Ishikawa (cell line): Measurements from ENCODE around the gene CAMK1D.

ENCODE experiments used
- CEBPB ChIP-seq: IDR thresholded peaks from 2 replicates; pipeline ENCODE4 v1.6.1; 2012
- CREB1 ChIP-seq: IDR thresholded peaks from 2 replicates; pipeline ENCODE4 v1.6.1; 2012; ENCODE audit warnings: low read depth
- EGR1 ChIP-seq: IDR thresholded peaks from 2 replicates; pipeline ENCODE4 v1.6.1; 2012
- EP300 ChIP-seq: IDR thresholded peaks from 2 replicates; pipeline ENCODE4 v1.6.1; 2012; ENCODE audit warnings: borderline replicate concordance
- FOXM1 ChIP-seq: IDR thresholded peaks from 2 replicates; pipeline ENCODE4 v1.6.1; 2012; ENCODE audit warnings: low read depth, borderline replicate concordance
- MAX ChIP-seq: IDR thresholded peaks from 2 replicates; pipeline ENCODE4 v1.6.1; 2012
- NFIC ChIP-seq: IDR thresholded peaks from 2 replicates; pipeline ENCODE4 v1.6.1; 2012
- RAD21 ChIP-seq: IDR thresholded peaks from 2 replicates; pipeline ENCODE4 v1.6.1; 2012; ENCODE audit warnings: low read depth
- REST ChIP-seq: IDR thresholded peaks from 2 replicates; pipeline ENCODE4 v1.6.1; 2012; ENCODE audit warnings: low read depth, mild to moderate bottlenecking
- TAF1 ChIP-seq: IDR thresholded peaks from 2 replicates; pipeline ENCODE4 v1.6.1; 2012; ENCODE audit warnings: low read depth, mild to moderate bottlenecking
- TCF12 ChIP-seq: IDR thresholded peaks from 2 replicates; pipeline ENCODE4 v1.6.1; 2012; ENCODE audit warnings: low read depth
- TEAD4 ChIP-seq: IDR thresholded peaks from 2 replicates; pipeline ENCODE4 v1.6.1; 2012
- USF1 ChIP-seq: IDR thresholded peaks from 2 replicates; pipeline ENCODE4 v1.6.1; 2012
- YY1 ChIP-seq: IDR thresholded peaks from 2 replicates; pipeline ENCODE4 v1.6.1; 2012; ENCODE audit warnings: low read depth
- ZBTB7A ChIP-seq: IDR thresholded peaks from 2 replicates; pipeline ENCODE4 v1.6.1; 2012; ENCODE audit warnings: low read depth

The CAMK1D gene

GRCh38 chr10:12595936-12596576 is 246.7 kb downstream of the CAMK1D start:
- TF ChIP-seq EGR1 (no peak), YY1 (no peak), ZBTB7A (no peak), CREB1 (no peak)

- TF ChIP-seq FOXM1 = no peak
- no peak for TF ChIP-seq TCF12
- TF ChIP-seq EP300 = no peak
- no peak for TF ChIP-seq REST
- TF ChIP-seq EGR1 = no peak
Observed at GRCh38 chr10:12597176-12597575, 247.8 kb downstream of the CAMK1D start.

GRCh38 chr10:12597788-12598765 is 248.7 kb downstream of the CAMK1D start:
- TF ChIP-seq EP300 (no peak), ZBTB7A (no peak), NFIC (no peak), EGR1 (no peak), YY1 (no peak)

GRCh38 chr10:12600652-12601051 is 251.3 kb downstream of the CAMK1D start:
- no peak for TF ChIP-seq ZBTB7A
- no peak for TF ChIP-seq FOXM1
- no peak for TF ChIP-seq TAF1
- no peak for TF ChIP-seq USF1
- TF ChIP-seq TCF12 = no peak
- no peak for TF ChIP-seq YY1
- TF ChIP-seq MAX = no peak
- TF ChIP-seq CREB1 = no peak
- TF ChIP-seq TEAD4 = no peak
- no peak for TF ChIP-seq EGR1
- TF ChIP-seq REST = no peak
- no peak for TF ChIP-seq CEBPB
- no peak for TF ChIP-seq RAD21
- TF ChIP-seq NFIC = no peak
- no peak for TF ChIP-seq EP300

- TF ChIP-seq NFIC = no peak
- TF ChIP-seq FOXM1 = no peak
Observed at GRCh38 chr10:12602521-12602920, 253.2 kb downstream of the CAMK1D start.

- TF ChIP-seq CEBPB = 0 out of 2 replicates have a peak, but pooled peaks have one; percentile 10
- TF ChIP-seq USF1 = no peak
- TF ChIP-seq REST = no peak
- no peak for TF ChIP-seq CREB1
- no peak for TF ChIP-seq NFIC
- no peak for TF ChIP-seq TCF12
Observed at GRCh38 chr10:12603766-12604470, 254.6 kb downstream of the CAMK1D start.
